Naive B cell (primary cell): ENCODE results near the gene MOV10L1. TPM values are rescaled to one million over a fixed set of nuclear protein-coding genes. Genes with fewer than 3 reads are reported as not detected.
"Not testable (repeated sequence)": the region's sequence is repeated elsewhere in the genome, so short reads cannot be mapped to it uniquely, and the experiment has no call there.

ENCODE experiments used
- ATAC-seq, 2 donors: fragments of 150-1000 bp; cut with Tn5 transposase; 2 replicates each; pipeline ENCODE4 v1.10.0; 2021; ENCODE audit warnings: low read depth in 2 of 2, mild to moderate bottlenecking in 2 of 2, moderate library complexity in 2 of 2
- DNase-seq: peaks from one replicate; pipeline ENCODE4 v3.0.0; 2022
- H3K27ac Mint-ChIP-seq, 6 donors: one replicate each; pipeline ENCODE4 v1.8.0; 2020 to 2022; ENCODE audit warnings: mild to moderate bottlenecking in 6 of 6, mixed read lengths in 6 of 6, moderate library complexity in 5 of 6, inconsistent platforms in 2 of 6
- H3K27me3 Mint-ChIP-seq, 3 donors: one replicate each; pipeline ENCODE4 v1.8.0; 2021 to 2022; ENCODE audit warnings: mixed read lengths in 3 of 3, mild to moderate bottlenecking in 1 of 3
- H3K36me3 Mint-ChIP-seq, 2 donors: one replicate each; pipeline ENCODE4 v1.8.0; 2020 to 2022; ENCODE audit warnings: mixed read lengths in 2 of 2, inconsistent platforms in 1 of 2, mild to moderate bottlenecking in 1 of 2
- H3K4me1 Mint-ChIP-seq, 3 donors: one replicate each; pipeline ENCODE4 v1.8.0; 2020 to 2022; ENCODE audit warnings: mixed read lengths in 3 of 3, inconsistent platforms in 1 of 3, mild to moderate bottlenecking in 1 of 3, moderate library complexity in 1 of 3
- H3K4me3 Mint-ChIP-seq, 8 donors: one replicate each; pipeline ENCODE4 v1.8.0; 2020 to 2022; ENCODE audit warnings: mild to moderate bottlenecking in 8 of 8, mixed read lengths in 8 of 8, moderate library complexity in 8 of 8, inconsistent platforms in 2 of 8
- H3K9me3 Mint-ChIP-seq, 7 donors: one replicate each; pipeline ENCODE4 v1.8.0; 2020 to 2022; ENCODE audit warnings: mixed read lengths in 7 of 7, mild to moderate bottlenecking in 5 of 7, inconsistent platforms in 2 of 7, moderate library complexity in 1 of 7
- polyA plus RNA-seq, 6 donors: library from polyadenylated mRNA; unstranded; fragments of 300-500 nt; fragmentation: Illumina TruSeq; gene quantifications; one replicate each; pipeline ENCODE4 v1.2.3, GENCODE V29; 2021; ENCODE audit warnings: low read depth in 6 of 6

MOV10L1 gene
- polyA plus RNA-seq, 6 donors from 2014 or later = not detected

- H3K27me3 Mint-ChIP-seq = peaks cover 0 to 27% (median 17%) of the 10 kb centered on the region in 3 donors
- H3K4me3 Mint-ChIP-seq = no peak overlapping the region
- no peaks in the 10 kb centered on the region for H3K36me3 Mint-ChIP-seq
- no peak for ATAC-seq
- peaks cover 0 to 5% (median 3%) of the 10 kb centered on the region in 3 donors for H3K4me1 Mint-ChIP-seq
- H3K27ac Mint-ChIP-seq = no peak overlapping the region
- DNase-seq = no peak
- no peaks in the 10 kb centered on the region for H3K9me3 Mint-ChIP-seq
Measured at GRCh38 chr22:50141891-50142363, 52.1 kb downstream of the MOV10L1 start.

GRCh38 chr22:50143096-50143495, 53.3 kb downstream of the MOV10L1 start:
- no peak for DNase-seq
- H3K4me3 Mint-ChIP-seq = no peak overlapping the region
- H3K9me3 Mint-ChIP-seq = no peaks in the 10 kb centered on the region
- no peak overlapping the region for H3K27ac Mint-ChIP-seq
- H3K27me3 Mint-ChIP-seq = peaks cover 0 to 23% (median 17%) of the 10 kb centered on the region in 3 donors
- no peaks in the 10 kb centered on the region for H3K36me3 Mint-ChIP-seq
- no peak for ATAC-seq
- peaks cover 0 to 5% (median 4%) of the 10 kb centered on the region in 3 donors for H3K4me1 Mint-ChIP-seq

DNA sequence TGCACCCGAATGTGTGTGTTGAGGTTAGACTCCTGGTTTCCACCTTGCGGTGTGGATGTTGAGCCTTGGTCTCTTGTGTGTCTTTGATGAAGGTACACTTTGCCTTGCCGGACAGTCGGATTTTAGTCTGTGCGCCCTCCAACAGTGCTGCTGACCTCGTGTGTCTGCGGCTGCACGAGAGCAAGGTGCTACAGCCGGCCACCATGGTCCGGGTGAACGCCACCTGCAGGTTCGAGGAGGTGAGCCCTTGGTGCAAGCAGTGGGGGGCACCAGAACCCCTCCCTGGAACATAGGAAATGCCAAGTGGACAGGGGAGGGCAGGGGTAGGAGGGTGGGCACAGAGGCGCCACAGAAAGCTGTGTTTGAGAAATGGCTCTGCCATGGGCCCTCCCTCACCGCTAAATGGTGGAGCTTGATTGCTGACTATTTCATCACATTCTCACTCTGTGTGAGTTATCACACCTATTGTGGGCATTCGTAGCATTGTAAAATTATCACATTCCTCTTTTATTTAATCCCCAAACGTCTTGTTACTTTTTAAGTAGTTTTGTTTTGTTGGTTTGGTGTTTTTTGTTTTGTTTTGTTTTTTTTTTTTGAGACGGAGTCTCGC, 54.3 kb downstream of the MOV10L1 start:
- no peak overlapping the region for H3K27ac Mint-ChIP-seq
- no peak overlapping the region for H3K4me3 Mint-ChIP-seq

GRCh38 chr22:50145721-50146438, 56.1 kb downstream of the MOV10L1 start:
- Mint-ChIP-seq H3K36me3 (no peaks in the 10 kb centered on the region), H3K27ac (no peak overlapping the region), H3K4me1 (peaks cover 6 to 10% (median 7%) of the 10 kb centered on the region in 3 donors), H3K27me3 (peaks cover 0 to 28% (median 23%) of the 10 kb centered on the region in 3 donors), H3K4me3 (no peak overlapping the region), H3K9me3 (no peaks in the 10 kb centered on the region)
- ATAC-seq (no peak), DNase-seq (no peak)

More for the DNA sequence above, 54.3 kb downstream of the MOV10L1 start:
- Mint-ChIP-seq H3K4me1 (peaks cover 3 to 6% (median 4%) of the 10 kb centered on the region in 3 donors), H3K27me3 (peaks cover 0 to 23% (median 17%) of the 10 kb centered on the region in 3 donors), H3K9me3 (no peaks in the 10 kb centered on the region), H3K36me3 (no peaks in the 10 kb centered on the region)
- ATAC-seq (no peak), DNase-seq (no peak)

- ATAC-seq (no peak), DNase-seq (peak; percentile 14)
- H3K27me3 Mint-ChIP-seq = peaks cover 0 to 28% (median 23%) of the 10 kb centered on the region in 3 donors
- no peaks in the 10 kb centered on the region for H3K36me3 Mint-ChIP-seq
- peak overlapping the region in 2 of 6 donors; percentile 26 to 49 for H3K27ac Mint-ChIP-seq
- no peak overlapping the region for H3K4me3 Mint-ChIP-seq
- H3K9me3 Mint-ChIP-seq = no peaks in the 10 kb centered on the region
- peaks cover 6 to 10% (median 7%) of the 10 kb centered on the region in 3 donors for H3K4me1 Mint-ChIP-seq
Measured at GRCh38 chr22:50146439-50147238, 56.8 kb downstream of the MOV10L1 start.

DNA sequence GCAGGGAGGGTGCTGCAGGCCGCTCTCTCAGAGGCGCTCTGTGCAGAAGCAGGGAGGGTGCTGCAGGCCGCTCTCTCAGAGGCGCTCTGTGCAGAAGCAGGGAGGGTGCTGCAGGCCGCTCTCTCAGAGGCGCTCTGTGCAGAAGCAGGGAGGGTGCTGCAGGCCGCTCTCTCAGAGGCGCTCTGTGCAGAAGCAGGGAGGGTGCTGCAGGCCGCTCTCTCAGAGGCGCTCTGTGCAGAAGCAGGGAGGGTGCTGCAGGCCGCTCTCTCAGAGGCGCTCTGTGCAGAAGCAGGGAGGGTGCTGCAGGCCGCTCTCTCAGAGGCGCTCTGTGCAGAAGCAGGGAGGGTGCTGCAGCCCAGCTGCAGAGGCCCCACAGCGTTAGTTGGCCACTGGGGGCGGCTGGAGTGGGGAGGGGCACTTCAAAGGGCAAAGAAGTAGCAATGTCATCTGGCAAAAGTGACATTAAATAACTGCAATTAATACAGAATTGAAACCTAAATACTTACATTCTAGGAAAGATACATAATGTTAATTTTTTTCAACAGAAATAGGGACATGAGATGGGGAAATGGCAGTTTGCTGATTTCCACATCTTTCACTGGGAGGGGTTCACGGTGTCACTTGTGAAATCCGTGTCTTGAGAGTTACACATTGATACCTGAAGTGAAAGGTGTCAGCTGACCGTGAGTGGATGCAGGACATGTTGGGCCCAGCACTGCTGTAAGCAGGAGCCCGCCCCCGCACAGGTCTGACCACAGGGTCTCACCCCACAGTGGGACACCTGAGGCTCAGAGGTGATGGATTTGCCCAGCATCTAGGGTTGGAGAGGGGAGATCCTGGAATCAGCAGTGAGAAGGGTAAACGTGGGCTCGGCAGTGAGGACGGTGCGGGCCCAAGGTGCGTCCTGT, 57.7 kb downstream of the MOV10L1 start:
- H3K4me3 Mint-ChIP-seq = not testable (repeated sequence)

GRCh38 chr22:50148166-50148500, 58.3 kb downstream of the MOV10L1 start:
- peaks cover 0 to 22% (median 8%) of the 10 kb centered on the region in 3 donors for H3K27me3 Mint-ChIP-seq
- no peak for ATAC-seq
- peaks cover 6 to 10% (median 7%) of the 10 kb centered on the region in 3 donors for H3K4me1 Mint-ChIP-seq
- no peaks in the 10 kb centered on the region for H3K36me3 Mint-ChIP-seq
- H3K27ac Mint-ChIP-seq = no peak overlapping the region
- H3K9me3 Mint-ChIP-seq = no peaks in the 10 kb centered on the region
- no peak for DNase-seq
- H3K4me3 Mint-ChIP-seq = no peak overlapping the region

More for the DNA sequence above, 57.7 kb downstream of the MOV10L1 start:
- not testable (repeated sequence) for H3K9me3 Mint-ChIP-seq, ATAC-seq, H3K36me3 Mint-ChIP-seq, H3K27ac Mint-ChIP-seq, DNase-seq
- H3K27me3 Mint-ChIP-seq = peaks cover 0 to 22% (median 14%) of the 10 kb centered on the region in 3 donors
- H3K4me1 Mint-ChIP-seq = peaks cover 6 to 10% (median 7%) of the 10 kb centered on the region in 3 donors

GRCh38 chr22:50148991-50149721, 59.4 kb downstream of the MOV10L1 start:
- H3K4me3 Mint-ChIP-seq = no peak overlapping the region
- peak overlapping the region in 4 of 6 donors; percentile 44 to 78 (median 69) for H3K27ac Mint-ChIP-seq
- DNase-seq = peak; percentile 77
- H3K4me1 Mint-ChIP-seq = peaks cover 6 to 10% (median 7%) of the 10 kb centered on the region in 3 donors
- ATAC-seq = peak; percentile 99
- peaks cover 0 to 22% (median 8%) of the 10 kb centered on the region in 3 donors for H3K27me3 Mint-ChIP-seq
- no peaks in the 10 kb centered on the region for H3K9me3 Mint-ChIP-seq
- H3K36me3 Mint-ChIP-seq = no peaks in the 10 kb centered on the region

- Mint-ChIP-seq H3K27ac (peak overlapping the region in 2 of 6 donors; percentile 17 to 47), H3K27me3 (peaks cover 0 to 18% (median 4%) of the 10 kb centered on the region in 3 donors), H3K36me3 (no peaks in the 10 kb centered on the region), H3K9me3 (no peaks in the 10 kb centered on the region), H3K4me1 (peaks cover 6 to 10% (median 7%) of the 10 kb centered on the region in 3 donors), H3K4me3 (peak overlapping the region in 1 of 8 donors; percentile 35)
- ATAC-seq (no peak), DNase-seq (no peak)
Measured at GRCh38 chr22:50150161-50151129, 60.6 kb downstream of the MOV10L1 start.

- Mint-ChIP-seq H3K9me3 (no peaks in the 10 kb centered on the region), H3K27ac (peak overlapping the region in 1 of 6 donors; percentile 9)
Measured at GRCh38 chr22:50151571-50152537, 62.0 kb downstream of the MOV10L1 start.

More at GRCh38 chr22:50151571-50152537, 62.0 kb downstream of the MOV10L1 start:
- H3K4me3 Mint-ChIP-seq = no peak overlapping the region
- H3K36me3 Mint-ChIP-seq = no peaks in the 10 kb centered on the region
- no peak for DNase-seq
- peaks cover 0 to 11% (median 0%) of the 10 kb centered on the region in 3 donors for H3K27me3 Mint-ChIP-seq
- no peak for ATAC-seq
- peaks cover 6 to 8% (median 7%) of the 10 kb centered on the region in 3 donors for H3K4me1 Mint-ChIP-seq
